HG03342 (cell line): ENCODE measurements around the gene SEPTIN10.
A peak's percentile ranks its signal among the peaks of the same experiment; 100 is the strongest.
"Not testable (repeated sequence)": the region's sequence is repeated elsewhere in the genome, so short reads cannot be mapped to it uniquely, and the experiment has no call there.

Experiments
- ATAC-seq: cut with Tn5 transposase; IDR thresholded peaks from one replicate; pipeline ENCODE4 v1.9.1; 2021; ENCODE audit warnings: mild to moderate bottlenecking, moderate library complexity; ENCODE audit not compliant: unreplicated experiment

SEPTIN10 gene

DNA sequence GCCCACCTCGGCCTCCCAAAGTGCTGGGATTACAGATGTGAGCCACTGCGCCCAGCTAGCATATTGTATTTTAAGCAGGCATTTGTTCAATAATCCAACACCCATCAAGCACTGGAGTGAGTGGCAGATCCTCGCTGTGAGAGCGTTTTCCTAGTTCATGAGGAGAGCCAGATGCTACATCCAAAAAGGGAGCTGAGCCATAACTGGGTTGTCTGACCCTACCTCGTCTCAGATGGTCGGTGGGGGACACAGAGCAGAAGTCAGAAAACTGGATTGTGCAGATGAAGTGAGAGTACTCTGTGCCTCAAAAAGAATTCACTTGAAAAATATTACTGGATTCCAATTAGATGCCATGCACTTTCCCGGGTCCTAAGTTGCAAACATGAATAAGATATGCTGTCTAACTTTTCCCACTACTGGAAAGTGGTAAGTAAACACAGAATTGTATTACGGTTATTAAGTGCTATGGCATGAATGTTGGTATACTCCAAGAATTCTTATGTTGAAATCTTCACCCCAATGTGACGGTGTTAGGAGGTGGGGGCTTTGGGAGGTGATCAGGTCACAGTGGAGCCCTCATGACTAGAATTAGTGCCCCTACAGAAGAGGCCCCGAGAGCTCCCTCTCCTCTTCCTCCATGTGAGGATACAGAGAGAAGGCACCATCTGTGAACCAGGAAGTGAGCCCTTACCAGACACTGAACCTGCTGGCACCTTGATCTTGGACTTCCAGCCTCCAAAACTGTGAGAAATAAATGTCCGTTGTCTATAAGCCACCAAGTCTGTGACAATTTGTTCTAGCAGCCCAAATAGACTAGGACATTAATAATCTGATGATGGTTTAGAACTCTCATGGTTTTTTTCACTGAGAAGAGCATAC lies 21.9 kb upstream of the SEPTIN10 start:
- no peak for ATAC-seq

DNA sequence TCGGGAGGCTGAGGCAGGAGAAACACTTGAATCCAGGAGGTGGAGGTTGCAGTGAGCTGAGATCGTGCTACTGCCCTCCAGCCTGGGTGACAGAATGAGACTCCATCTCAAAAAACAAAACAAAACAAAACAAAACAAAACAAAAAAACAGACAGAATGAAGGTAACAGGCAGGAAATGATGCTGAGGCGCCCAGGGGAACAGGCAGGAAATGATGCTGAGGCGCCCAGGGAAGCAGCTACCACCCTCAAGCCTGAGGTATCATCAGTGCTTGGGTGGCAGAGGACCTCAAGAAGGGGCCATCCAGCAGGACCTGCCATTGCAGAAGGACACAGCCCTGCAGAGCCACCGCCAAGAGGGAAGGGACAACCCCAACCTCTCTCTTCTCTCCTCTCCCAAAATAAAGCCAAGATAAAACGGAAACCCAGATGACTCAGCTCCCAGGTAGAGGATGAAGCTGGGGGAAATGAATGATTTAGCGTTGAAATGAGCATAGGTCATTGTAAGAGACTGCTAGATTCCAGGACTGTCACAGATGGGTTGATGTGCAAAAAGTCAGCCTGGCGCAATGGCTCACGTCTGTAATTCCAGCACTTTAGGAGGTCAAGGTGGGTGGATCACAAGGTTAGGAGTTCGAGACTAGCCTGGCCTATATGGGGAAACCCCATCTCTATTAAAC lies 19.7 kb upstream of the SEPTIN10 start:
- no peak for ATAC-seq

DNA sequence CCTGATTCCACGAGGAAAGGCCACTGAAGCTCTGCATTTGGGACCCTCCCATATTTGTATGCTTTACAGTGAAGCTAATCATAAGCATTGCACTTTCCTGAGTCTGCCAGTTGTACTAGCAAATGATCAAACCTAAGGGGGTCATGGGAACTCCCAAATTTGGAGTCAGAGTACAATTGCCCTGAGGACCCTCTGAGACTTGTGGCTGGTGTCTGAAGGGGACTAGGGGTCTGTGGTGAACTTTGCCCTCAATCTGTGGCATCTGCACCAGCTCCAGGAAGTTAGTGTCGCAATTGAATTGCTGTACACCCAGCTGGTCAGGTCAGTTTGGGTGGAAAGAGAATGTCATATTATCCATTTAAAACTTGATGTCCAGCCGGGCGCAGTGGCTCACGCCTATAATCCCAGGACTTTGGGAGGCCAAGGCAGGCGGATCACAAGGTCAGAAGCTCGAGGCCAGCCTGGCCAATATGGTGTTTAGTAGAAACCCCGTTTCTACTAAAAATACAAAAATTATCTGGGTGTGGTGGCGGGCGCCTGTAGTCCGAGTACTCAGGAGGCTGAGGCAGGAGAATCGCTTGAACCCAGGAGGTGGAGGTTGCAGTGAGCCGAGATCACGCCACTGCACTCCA lies 18.5 kb upstream of the SEPTIN10 start:
- no peak for ATAC-seq

DNA sequence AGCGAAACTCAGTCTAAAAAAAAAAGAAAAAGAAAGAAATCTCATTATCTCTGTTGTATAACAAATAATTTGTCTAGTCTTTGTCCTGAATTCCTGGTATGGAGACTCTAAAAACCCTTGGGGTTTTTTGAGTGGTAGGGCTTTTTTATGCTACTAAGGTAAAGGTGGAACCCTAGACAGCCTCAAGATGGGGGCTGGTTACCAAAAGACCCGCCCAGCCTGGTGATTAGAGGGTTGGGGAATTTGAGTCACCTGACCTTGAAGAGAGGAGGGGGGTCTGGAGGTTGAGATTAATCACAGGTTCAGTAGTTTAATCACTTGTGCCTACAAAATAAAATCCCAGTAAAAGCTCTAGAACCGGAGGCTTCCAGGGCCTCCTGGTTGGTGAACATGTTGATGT lies 18.0 kb upstream of the SEPTIN10 start:
- ATAC-seq = no peak

DNA sequence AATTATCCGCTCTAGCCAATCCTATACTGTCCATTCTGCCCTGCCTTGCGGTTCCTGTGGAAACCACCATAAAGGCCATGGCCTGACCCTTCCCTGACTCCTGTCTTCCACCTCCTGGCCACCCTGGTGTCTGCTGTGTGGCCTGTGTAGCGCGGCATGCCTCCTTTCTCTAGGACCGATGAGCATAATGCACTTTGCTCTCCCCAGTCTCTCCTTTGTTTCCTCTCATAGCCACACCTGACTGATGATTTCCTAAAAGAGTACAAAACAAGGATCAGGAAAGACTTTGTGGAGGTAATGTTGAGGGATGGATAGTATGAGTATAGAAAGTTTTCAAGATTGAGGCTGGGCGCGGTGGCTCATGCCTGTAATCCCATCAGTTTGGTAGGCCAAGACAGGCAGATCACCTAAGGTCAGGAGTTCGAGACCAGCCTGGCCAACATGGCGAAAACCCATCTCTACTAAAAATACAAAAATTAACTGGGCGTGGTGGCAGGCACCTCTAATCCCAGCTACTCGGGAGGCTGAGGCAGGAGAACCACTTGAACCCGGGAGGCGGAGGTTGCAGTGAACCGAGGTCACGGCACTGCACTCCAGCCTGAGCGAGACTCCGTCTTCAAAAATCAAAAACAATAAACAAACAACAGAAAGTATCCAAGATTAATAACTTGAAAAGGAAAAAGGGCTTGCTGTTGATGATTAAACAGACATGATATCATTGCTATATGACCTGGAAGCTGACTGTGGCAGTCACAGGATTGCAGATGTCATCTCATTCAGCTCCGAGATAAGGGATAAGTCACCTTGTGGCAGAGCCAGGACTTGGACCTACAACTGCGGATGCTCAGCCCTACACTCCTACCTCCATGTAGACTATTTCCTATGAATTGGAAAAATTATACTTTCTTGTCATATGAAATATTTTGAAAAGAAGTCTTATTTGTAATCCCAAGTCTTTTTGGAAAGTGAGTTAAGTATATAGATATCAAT lies 17.0 kb upstream of the SEPTIN10 start:
- ATAC-seq = no peak

DNA sequence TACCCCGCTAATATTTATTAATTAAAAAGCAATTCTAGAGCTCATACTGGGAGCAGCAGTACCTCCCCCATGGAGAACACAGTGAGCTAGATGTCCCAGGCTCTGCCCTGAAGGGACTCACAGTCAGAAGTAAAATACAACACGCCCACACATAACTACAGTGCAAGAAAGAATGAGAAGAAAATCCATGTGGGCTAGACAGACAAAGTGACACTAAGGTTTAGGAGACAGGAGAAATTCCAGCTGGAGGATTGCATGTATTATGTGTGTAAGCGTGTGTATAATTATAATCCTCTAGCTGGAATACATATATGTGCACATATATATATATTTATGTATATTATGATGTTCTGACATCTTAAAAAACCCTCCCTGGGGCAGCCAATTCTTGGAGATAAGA lies 16.1 kb upstream of the SEPTIN10 start:
- ATAC-seq = no peak

DNA sequence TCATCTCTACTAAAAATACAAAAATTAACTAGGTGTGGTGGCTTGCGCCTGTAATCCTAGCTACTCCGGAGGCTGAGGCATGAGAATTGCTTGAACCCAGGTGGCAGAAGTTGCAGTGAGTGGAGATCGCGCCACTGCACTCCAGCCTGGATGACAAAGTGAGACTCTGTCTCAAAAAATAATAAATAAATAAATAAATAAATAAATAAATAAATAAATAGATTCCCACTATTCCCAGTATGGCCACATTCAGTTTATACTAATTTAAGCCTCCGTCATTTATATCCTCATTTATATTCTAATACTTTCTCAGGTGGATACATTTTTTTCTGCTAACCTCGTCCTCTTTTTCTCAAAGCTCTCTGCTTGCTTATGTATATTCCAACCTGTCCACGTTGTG lies 14.6 kb upstream of the SEPTIN10 start:
- not testable (repeated sequence) for ATAC-seq

DNA sequence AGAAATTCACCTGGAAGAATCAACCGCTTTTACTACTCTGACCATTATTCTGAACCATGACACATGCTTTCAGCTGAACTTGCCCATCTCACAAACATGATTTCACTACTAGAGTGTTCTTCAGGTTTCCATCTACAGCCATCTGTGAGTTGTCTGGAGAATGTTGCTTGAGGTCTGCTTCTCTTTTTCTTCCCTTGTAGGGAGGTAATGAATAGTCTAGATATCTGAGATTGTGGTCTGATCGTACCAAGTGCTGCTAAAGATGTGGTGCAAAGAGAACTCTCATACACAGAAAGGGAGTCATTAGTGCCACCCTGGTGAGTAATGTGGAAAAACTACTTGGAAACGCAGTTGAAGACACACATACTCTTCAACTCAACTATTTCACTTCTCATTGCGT lies 10.6 kb upstream of the SEPTIN10 start:
- ATAC-seq = no peak

DNA sequence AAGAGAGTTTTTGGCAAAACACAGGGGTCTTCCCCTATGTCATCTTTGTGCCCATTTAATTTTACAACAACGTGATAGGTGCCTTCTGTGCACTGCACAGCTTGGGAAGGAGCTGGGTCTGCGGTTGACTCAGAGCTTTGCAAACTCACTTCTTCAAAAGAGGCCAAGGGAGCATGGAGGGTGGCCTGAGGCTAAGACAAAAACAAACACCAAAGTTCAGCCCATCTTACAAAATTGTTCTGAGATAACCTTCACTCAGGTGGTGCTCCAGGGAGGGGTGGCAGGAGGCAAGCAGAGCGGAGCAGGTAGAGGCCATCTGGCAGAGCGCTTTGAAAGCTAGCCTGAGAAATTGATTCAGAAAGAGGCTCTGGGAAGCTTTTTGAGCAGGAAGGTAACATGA lies 10.2 kb upstream of the SEPTIN10 start:
- no peak for ATAC-seq

DNA sequence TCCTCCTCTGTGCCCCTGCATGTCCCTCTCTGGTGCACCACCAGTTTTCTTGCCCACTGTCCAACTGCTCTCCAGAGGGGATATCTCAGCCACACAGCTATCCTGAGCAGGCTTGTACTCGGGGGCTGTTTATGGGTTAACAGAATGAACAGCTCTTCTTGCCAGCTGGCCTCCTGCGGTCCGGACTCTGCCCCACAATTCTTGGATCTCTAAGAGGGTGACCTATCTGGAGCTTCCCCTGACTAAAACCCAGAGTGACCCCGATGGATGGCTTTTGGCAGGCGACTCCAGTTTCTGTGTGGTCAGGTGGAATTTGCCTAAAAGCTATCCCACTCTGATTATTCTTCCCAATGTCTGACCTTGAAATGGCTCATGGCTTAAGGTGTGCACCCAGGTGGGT lies 9.5 kb upstream of the SEPTIN10 start:
- no peak for ATAC-seq

DNA sequence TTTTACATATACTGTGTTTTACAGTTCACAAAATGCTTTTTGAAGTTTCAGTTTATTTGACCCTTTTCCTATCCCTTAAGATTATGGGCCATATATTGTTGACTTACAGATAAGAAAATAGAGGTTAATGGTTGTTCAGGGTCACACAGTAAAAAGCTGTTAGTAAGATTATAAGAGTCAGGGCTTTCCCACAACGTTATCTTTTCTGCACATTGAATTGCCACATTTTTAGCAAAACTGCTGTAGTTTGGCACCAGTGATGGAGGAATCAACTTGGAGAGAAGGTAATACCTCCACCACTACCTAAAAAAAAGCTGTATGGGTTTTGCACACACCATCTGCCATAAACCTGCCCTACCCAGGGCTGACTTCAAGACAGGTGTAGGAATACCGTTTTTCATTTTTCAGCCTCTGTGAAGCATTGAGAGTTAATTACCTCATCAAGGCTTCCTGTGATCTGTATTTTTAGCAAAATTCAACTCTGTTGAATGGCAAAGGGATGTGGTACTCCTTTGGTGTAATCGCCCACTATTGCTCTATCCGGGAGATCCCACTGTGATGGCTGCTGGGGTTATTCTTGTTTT lies 5.4 kb upstream of the SEPTIN10 start:
- ATAC-seq = no peak

DNA sequence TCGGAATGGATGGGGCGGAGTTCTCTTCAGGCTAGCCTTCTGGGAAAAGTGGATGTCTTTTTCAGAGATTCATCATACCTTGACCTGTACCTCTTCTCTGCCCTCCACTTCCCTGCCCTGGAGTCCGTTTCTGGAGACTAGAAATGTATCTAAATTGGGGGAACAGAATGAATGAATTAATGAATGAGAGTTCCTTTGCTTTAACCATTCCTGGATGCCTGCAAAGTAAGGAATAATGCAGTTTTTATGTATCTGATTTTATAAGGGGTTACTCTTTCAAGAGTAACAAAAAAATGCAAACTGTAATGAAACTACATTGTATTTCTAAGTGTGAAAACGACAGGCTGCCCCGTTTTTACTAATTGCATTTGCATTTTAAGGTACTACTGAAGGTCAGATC lies 2.4 kb upstream of the SEPTIN10 start:
- no peak for ATAC-seq

DNA sequence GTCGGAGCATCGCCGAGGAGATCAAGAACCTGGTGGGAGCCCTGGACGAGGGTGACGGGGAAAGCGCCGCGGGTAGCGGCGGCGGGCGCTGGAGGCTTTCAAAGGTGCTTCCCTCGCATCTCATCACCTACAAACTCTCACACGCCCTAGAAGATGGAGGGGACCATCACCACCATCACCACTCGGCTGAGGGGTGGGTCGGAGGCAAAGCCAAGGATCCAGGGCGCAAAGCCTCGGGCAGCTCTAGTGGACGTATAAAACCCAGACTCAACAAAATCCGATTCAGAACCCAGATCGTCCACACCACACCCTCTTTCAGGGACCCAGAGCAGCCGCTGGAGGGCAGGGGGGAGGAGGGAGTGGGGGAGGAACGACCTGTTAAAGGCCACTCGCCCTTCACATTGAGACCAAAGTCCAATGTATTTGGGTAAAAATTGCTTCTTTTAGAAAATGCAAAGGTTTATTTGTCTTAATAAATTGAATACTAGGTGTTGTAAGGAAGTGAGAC lies 1.9 kb upstream of the SEPTIN10 start:
- ATAC-seq = no peak

DNA sequence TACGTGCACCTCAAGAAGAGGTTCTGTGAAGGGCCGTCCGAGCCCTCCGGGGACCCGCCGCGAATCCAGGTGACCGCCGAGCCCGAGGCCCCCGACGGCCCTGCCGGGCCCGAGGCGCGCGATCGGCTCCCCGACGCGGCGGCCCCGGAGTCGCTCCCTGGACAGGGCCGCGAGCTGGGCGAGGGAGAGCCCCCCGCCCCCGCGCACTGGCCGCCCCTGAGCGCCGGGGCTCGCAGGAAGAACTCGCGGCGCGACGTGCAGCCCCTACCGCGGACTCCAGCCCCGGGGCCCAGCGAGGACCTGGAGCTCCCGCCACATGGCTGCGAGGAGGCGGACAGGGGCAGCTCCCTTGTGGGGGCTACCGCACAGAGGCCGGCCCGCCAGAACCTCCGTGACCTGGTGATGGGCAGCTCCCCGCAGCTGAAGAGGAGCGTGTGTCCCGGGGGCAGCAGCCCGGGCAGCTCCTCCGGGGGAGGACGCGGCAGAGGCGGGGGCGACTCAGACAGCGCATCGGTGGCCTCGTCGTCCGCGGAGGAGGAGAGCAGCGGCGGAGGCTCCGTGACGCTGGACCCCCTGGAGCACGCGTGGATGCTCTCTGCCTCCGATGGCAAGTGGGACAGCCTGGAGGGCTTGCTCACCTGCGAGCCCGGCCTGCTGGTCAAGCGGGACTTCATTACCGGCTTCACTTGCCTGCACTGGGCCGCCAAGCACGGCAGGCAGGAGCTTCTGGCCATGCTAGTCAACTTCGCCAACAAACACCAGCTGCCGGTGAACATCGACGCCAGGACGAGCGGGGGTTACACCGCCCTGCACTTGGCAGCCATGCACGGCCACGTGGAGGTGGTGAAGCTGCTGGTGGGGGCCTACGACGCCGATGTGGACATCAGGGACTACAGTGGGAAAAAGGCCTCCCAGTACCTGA lies 1.2 kb upstream of the SEPTIN10 start:
- ATAC-seq = no peak

DNA sequence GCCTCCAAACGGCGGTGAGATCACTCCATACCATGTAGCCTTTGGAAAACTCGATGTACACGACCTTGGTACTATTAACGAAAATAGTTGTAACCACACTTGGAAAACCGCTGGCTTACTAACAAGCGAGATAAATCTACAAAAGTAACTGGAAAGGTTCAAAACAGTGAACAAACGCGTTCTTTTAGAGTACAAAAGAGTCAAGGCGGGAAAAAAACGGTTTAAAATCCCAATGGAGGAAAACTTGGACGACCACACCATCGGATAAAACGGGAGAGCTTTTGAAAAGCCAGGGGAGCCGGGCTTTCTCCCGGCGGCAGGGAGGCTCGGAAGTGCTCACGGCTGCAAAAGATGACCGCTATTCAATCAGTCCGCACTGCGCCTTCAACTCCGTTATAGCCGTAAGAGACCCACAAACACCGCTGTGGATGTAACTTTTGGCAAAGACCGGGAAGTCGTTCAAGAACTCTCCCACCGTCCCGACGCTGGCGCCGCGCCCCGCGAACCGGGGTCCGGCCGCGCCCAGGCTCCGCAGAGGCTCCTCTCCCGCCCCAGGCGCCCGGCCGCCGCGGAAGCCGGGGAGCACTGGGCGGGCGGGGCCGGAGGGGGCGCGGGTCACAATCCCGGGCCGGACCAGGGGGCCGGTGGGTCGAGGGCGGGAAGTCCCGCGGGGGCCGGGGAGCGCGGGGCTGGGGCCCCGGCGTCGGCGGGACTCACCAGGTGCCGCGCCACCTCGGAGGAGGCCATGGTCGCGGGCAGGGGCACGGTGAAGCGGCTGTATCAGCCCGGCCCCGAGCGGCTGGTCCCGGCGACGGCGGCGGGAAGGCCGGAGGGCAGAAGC lies 465 bp downstream of the SEPTIN10 start:
- ATAC-seq = peak; percentile 17

DNA sequence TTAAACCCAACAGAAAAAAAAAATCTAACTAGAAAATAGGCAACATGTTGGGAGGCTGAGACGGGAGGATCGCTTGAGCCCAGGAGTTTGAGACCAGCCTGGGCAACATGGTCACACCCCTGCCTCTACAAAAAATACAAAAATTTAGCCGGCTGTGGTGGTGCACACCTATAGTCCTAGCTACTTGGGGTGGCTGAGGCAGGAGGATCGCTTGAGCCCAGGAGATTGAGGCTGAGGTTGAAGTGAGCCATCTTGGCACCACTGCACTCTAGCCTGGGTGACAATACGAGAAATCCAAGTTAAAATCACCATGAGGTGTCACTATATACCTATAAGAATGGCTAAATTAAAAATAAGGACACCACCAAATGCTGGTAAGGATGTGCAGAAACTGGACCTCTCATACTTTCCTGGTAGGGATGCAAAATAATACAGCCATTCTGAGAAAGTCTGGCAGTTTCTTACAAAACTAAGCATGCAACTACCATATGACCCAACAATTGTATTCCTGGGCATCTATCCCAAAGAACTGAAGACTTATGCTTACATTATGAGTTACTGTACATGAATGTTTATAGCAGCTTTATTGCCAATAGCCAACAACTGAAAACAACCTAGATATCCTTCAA lies 2.2 kb downstream of the SEPTIN10 start:
- ATAC-seq = no peak

DNA sequence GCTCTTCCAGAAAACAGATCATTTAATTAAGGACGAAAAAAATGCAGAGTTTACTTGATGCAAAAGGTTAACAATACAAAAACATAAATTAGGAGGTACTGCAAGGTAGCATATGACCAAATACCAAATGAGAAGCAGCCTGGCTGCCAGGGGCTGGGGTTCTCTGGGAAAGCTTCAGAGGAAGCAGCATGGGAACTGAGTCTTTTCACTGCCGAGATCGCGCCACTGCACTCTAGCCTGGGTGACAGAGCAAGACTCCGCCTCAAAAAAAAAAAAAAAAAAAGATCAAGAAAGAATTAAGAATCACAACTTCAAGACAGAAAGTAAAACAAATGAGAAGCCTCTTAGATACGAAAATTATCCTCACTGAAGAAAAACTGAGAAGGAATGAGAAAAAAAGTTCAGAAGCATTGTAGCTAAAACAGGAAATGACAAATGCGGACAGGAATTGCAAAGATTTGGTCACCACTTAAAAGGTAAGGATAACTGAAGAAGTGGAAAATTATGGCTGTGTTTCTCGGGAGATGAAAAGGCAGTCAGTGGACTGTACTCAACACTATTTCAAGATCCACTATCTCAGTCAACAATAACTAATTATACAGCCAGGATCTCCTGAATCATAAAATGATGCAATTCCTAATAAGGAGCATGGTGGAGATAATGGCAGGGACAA lies 4.3 kb downstream of the SEPTIN10 start:
- ATAC-seq = no peak
